Colonic mucosa (tissue), 4 donors: Measurements from ENCODE around the gene XIST. TPM values are rescaled to one million over a fixed set of nuclear protein-coding genes. Genes with fewer than 3 reads are reported as not detected.
"Not testable (repeated sequence)": the region's sequence is repeated elsewhere in the genome, so short reads cannot be mapped to it uniquely, and the experiment has no call there.

Source experiments
- DNase-seq: peaks from one replicate; pipeline ENCODE4 v3.0.0-alpha.2; 2020
- H3K27ac ChIP-seq: fragments of 200-600 bp; one replicate; pipeline ENCODE4 v1.8.0; 2021
- H3K27me3 ChIP-seq: fragments of 200-600 bp; one replicate; pipeline ENCODE4 v1.8.0; 2021
- H3K36me3 ChIP-seq: fragments of 200-600 bp; one replicate; pipeline ENCODE4 v1.8.0; 2021
- H3K4me1 ChIP-seq: fragments of 200-600 bp; one replicate; pipeline ENCODE4 v1.8.0; 2021; ENCODE audit warnings: mild to moderate bottlenecking
- H3K4me3 ChIP-seq: fragments of 200-600 bp; one replicate; pipeline ENCODE4 v1.8.0; 2021
- H3K9ac ChIP-seq, 2 donors: one replicate each; pipeline ENCODE4 v1.7.0; 2013; ENCODE audit warnings: control low read depth in 2 of 2, low read depth in 2 of 2, low read length in 2 of 2
- H3K9me3 ChIP-seq: fragments of 200-600 bp; one replicate; pipeline ENCODE4 v1.8.0; 2021
- CTCF ChIP-seq: fragments of 200-600 bp; IDR thresholded peaks from one replicate; pipeline ENCODE4 v1.8.0; 2022; ENCODE audit warnings: antibody characterized with exemption, mild to moderate bottlenecking
- intact Hi-C: fragments of 100-400 bp; cut with DNase I; formaldehyde crosslinking; loops from one replicate; pipeline ENCODE4 v1.14.1; 2022
- total RNA-seq, 2 donors: library from RNA; stranded (reverse); fragmentation: NEBNext Ultra II Directional in 1 of 2; extraction: Animal tissue kit (Norgen Biotek cat#: 25700) in 1 of 2; gene quantifications; one replicate each; pipeline ENCODE4 v1.2.1, GENCODE V29; 2021
- donor health status: healthy.
- donor health status: DM: no; HTN: no; CAD: no.
- donor health status: DM: no; HTN: no; CAD: no.

Gene XIST
- 100 to 1,000 TPM; 148 to 169 TPM for total RNA-seq

- Histone ChIP-seq H3K27me3 (no peaks in the 10 kb centered on the region), H3K4me3 (peak within 1 kb of the TSS; percentile 46), H3K9ac (peak within 1 kb of the TSS; percentile 72 to 74), H3K36me3 (no peaks in the 10 kb centered on the region), H3K4me1 (no peaks in the 10 kb centered on the region), H3K27ac (peak within 1 kb of the TSS; percentile 77), H3K9me3 (no peaks in the 10 kb centered on the region)
- DNase-seq, result peak; percentile 81
- no peak for TF ChIP-seq CTCF
- intact Hi-C loops, result loop anchor here (10.0 kb wide), 1 partner anchor 692 kb away; no protein-coding TSS in a partner anchor
Observed at GRCh38 chrX:73852467-73852866, at the start of gene XIST. TSS of gene XIST (minus strand) at chrX:73852714.

- DNase-seq, intact Hi-C loops: not testable (repeated sequence)
Observed at GRCh38 chrX:73898315-73898714, 45.8 kb upstream of the XIST start.

GRCh38 chrX:73892515-73893090 lies 40.1 kb upstream of the XIST start:
- DNase-seq, result peak; percentile 26
- intact Hi-C loops, H3K9ac ChIP-seq, H3K9me3 ChIP-seq, H3K27ac ChIP-seq, H3K4me3 ChIP-seq, H3K4me1 ChIP-seq, H3K36me3 ChIP-seq, H3K27me3 ChIP-seq: not testable (repeated sequence)

More at GRCh38 chrX:73898315-73898714, 45.8 kb upstream of the XIST start:
- not testable (repeated sequence) for H3K4me1 ChIP-seq, H3K4me3 ChIP-seq, H3K9ac ChIP-seq, H3K27me3 ChIP-seq, H3K27ac ChIP-seq, H3K9me3 ChIP-seq, H3K36me3 ChIP-seq

GRCh38 chrX:73882260-73882659 lies 29.7 kb upstream of the XIST start:
- H3K27me3 ChIP-seq, H3K9me3 ChIP-seq, H3K9ac ChIP-seq, DNase-seq, H3K27ac ChIP-seq, H3K36me3 ChIP-seq, H3K4me1 ChIP-seq, intact Hi-C loops, H3K4me3 ChIP-seq: not testable (repeated sequence)

GRCh38 chrX:73877687-73878086 lies 25.2 kb upstream of the XIST start:
- Histone ChIP-seq H3K4me1 (no peaks in the 10 kb centered on the region), H3K9me3 (no peaks in the 10 kb centered on the region), H3K27me3 (no peaks in the 10 kb centered on the region), H3K9ac (no peak overlapping the region), H3K4me3 (no peak overlapping the region), H3K27ac (no peak overlapping the region), H3K36me3 (no peaks in the 10 kb centered on the region)
- intact Hi-C loops, result no loop called here
- DNase-seq, result no peak
- TF ChIP-seq CTCF, result no peak

- Histone ChIP-seq H3K36me3 (no peaks in the 10 kb centered on the region), H3K4me3 (no peak overlapping the region), H3K27ac (no peak overlapping the region), H3K9me3 (no peaks in the 10 kb centered on the region), H3K27me3 (no peaks in the 10 kb centered on the region), H3K9ac (no peak overlapping the region), H3K4me1 (no peaks in the 10 kb centered on the region)
- DNase-seq, result no peak
- intact Hi-C loops, result no loop called here
- TF ChIP-seq CTCF, result no peak
Observed at GRCh38 chrX:73876911-73877310, 24.4 kb upstream of the XIST start.

GRCh38 chrX:73868916-73869315 lies 16.4 kb upstream of the XIST start:
- intact Hi-C loops, result no loop called here

More at GRCh38 chrX:73868916-73869315, 16.4 kb upstream of the XIST start:
- Histone ChIP-seq H3K36me3 (no peaks in the 10 kb centered on the region), H3K4me3 (no peak overlapping the region), H3K9me3 (no peaks in the 10 kb centered on the region), H3K27ac (no peak overlapping the region), H3K4me1 (no peaks in the 10 kb centered on the region), H3K9ac (no peak overlapping the region), H3K27me3 (no peaks in the 10 kb centered on the region)
- DNase-seq, result no peak
- TF ChIP-seq CTCF, result no peak
